BE2C (cell line): Measurements from ENCODE around the gene GALNT12.

ENCODE experiments used
- DNase-seq: peaks from one replicate; pipeline ENCODE4 v3.0.0-alpha.2; 2020
- H3K27me3 ChIP-seq: fragments of 250-450 bp; sonication (Bioruptor Pico); 2 replicates; pipeline ENCODE4 v1.5.1; 2020; ENCODE audit warnings: mild to moderate bottlenecking
- H3K36me3 ChIP-seq: fragments of 250-450 bp; sonication (Bioruptor Pico); 2 replicates; pipeline ENCODE4 v1.5.1; 2020; ENCODE audit warnings: mild to moderate bottlenecking
- H3K4me1 ChIP-seq: fragments of 250-450 bp; sonication (Bioruptor Pico); 2 replicates; pipeline ENCODE4 v1.5.1; 2020
- H3K4me3 ChIP-seq: 2 replicates; pipeline ENCODE4 v1.5.1; 2011; ENCODE audit warnings: low read depth, low read length
- H3K9me3 ChIP-seq: fragments of 250-450 bp; sonication (Bioruptor Pico); 2 replicates; pipeline ENCODE4 v1.5.1; 2020
- CTCF ChIP-seq: IDR thresholded peaks from 2 replicates; pipeline ENCODE4 v1.5.1; 2012; ENCODE audit warnings: mild to moderate bottlenecking, low read depth, low read length

Gene GALNT12

GRCh38 chr9:98807814-98808195 lies 335 bp downstream of the GALNT12 start:
- Histone ChIP-seq H3K4me3 (no peak overlapping the region), H3K4me1 (no peaks in the 10 kb centered on the region), H3K9me3 (no peaks in the 10 kb centered on the region), H3K27me3 (peaks cover 63% of the 10 kb centered on the region), H3K36me3 (no peaks in the 10 kb centered on the region)
- DNase-seq = no peak
- no peak for TF ChIP-seq CTCF

- Histone ChIP-seq H3K4me3 (no peak overlapping the region), H3K27me3 (peaks cover 60% of the 10 kb centered on the region), H3K9me3 (no peaks in the 10 kb centered on the region), H3K4me1 (no peaks in the 10 kb centered on the region), H3K36me3 (no peaks in the 10 kb centered on the region)
- DNase-seq = no peak
- TF ChIP-seq CTCF = no peak
Measured at GRCh38 chr9:98808411-98808815, 943 bp downstream of the GALNT12 start.

GRCh38 chr9:98808875-98809274 lies 1.4 kb downstream of the GALNT12 start:
- Histone ChIP-seq H3K36me3 (no peaks in the 10 kb centered on the region), H3K9me3 (no peaks in the 10 kb centered on the region), H3K27me3 (peaks cover 56% of the 10 kb centered on the region), H3K4me1 (no peaks in the 10 kb centered on the region), H3K4me3 (no peak overlapping the region)
- DNase-seq = no peak
- TF ChIP-seq CTCF = no peak

- no peak overlapping the region for H3K4me3 ChIP-seq
- no peaks in the 10 kb centered on the region for H3K36me3 ChIP-seq
- no peak for DNase-seq
- no peaks in the 10 kb centered on the region for H3K9me3 ChIP-seq
- no peaks in the 10 kb centered on the region for H3K4me1 ChIP-seq
- no peak for TF ChIP-seq CTCF
- H3K27me3 ChIP-seq = peaks cover 50% of the 10 kb centered on the region
Measured at GRCh38 chr9:98809311-98810101, 2.0 kb downstream of the GALNT12 start.

- Histone ChIP-seq H3K27me3 (peaks cover 43% of the 10 kb centered on the region), H3K4me3 (no peak overlapping the region), H3K4me1 (no peaks in the 10 kb centered on the region), H3K36me3 (no peaks in the 10 kb centered on the region), H3K9me3 (no peaks in the 10 kb centered on the region)
- no peak for DNase-seq
- no peak for TF ChIP-seq CTCF
Measured at GRCh38 chr9:98810102-98810842, 2.8 kb downstream of the GALNT12 start.
